Measurements from ENCODE around the gene RNF169.

Gene RNF169

DNA sequence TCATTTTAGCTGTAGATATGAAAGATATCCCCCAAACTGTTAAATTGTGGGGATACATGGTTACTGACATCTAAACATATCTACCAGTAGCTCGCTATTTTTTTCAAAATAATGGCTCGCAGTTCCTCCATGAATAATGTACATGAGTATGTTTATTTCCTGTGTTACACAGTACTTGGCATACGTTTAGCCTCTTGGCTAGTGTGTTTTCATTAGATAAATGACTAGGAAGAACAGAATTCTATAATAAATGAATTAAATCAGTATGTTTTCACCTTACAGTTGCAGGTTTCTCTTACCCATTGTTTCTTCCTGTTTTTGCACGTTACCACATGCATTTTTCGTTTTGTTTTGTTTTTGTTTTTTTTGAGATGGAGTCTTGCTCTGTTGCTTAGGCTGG lies 21.8 kb downstream of the RNF169 start:
- no peak for FAIRE-seq

DNA sequence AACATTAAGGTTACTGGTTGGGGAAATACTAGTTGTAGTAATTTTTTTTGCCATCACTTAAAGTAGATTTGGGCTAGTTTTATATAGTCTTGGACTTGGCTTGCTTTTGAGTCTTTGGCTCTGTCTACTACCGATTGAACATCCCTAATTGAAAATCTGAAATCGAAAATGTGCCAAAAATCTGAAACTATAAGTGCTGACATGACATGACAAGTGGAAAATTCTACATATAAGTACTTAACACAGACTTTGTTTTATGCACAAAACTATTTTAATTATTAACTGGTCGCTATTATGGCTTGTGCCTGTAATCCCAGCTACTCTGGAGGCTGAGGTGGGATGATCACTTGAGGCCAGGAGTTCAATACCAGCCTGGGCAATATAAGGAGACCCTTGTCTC lies 22.5 kb downstream of the RNF169 start:
- FAIRE-seq, result no peak

DNA sequence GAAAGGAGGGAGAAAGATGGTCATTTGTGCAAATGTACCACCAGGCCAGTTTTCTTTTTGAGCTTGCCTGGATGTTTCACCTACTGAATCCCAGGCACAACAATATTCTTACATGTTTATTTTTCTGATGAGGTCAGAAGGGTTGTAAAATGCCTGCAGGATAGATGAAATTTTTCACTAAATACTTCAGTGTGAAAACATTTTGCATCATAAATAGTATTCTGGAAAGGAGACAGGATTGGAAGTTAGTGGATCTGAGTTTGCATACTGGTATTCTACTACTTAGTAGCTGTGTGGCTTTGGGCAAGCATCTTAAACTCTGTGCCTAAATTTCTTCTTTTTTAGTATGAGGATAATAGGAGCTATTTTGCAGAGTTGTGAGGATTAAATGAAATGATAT lies 24.8 kb downstream of the RNF169 start:
- FAIRE-seq, result no peak

DNA sequence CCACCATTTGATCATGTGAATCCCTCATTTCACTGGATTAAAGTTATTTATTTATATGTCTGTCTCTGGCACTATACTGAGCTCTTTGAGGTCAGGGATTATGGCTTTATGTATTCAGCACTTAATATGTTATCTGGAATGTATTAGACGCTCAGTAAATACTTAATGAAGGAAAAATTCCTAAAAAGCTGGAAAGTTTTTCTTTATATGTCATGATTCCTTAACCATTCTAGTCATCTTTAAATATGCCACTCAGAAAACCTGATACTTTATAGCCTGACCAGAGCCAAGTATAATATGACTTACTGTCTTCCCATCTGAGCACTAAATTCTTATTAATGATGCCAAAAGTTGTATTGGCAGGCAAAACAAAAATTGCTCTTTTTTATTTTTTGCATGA lies 27.1 kb downstream of the RNF169 start:
- no peak for FAIRE-seq

DNA sequence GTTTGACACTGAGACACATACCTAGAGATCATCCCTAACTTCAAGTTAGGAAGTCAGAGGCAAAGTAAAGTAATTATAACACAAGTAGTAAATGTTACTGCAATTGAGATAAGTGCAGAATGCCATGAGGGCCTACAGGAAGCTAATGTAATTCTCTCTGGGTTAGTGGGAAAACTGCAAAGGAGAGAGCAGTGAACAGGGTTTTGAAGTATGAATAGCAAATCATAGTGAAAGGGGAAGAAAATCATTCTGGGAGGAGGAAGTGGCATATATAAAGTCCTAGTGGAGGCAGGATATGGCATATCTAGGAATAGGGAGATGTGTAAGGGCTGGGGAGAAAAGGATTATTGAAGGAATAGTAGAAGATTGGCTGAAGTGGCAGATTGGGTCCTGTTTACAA lies 27.9 kb downstream of the RNF169 start:
- FAIRE-seq, result no peak

DNA sequence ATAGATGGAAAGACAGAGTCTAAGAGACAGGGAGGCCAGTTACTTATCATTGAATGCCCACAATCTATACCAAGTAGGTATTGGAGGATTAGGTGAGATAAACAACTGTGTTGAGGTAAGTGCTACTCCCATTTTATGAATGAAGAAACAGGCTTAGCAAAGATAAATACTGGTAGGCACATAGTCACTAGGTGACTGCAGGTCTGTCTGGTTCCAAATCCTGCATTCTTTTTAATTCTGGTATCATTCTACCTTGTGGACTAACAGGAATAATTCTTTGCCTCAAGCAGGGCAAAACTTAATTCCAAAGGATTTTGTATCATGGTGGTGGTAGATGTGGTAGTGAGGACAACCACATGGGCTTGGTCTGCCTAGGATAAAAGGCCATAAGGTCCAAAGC lies 28.4 kb downstream of the RNF169 start:
- FAIRE-seq, result no peak

DNA sequence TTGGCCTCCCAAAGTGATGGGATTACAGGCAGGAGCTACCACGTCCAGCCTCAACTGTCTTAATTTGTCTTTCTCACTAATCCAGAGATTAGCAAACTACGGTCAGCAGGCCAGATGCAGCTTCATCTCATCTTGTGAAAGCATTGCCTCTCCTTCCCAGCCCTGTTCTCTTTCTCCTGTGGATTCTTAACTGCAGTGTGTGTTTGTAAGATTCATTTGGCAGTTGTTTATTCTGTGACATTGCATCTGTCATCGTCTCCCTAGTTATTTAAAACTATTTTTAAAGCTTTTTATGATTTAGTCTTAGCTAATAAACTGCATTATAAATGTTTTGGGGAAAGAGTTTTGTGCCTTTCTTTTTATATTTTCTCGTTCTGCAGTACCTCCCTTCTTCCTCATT lies 29.2 kb downstream of the RNF169 start:
- FAIRE-seq, result no peak

DNA sequence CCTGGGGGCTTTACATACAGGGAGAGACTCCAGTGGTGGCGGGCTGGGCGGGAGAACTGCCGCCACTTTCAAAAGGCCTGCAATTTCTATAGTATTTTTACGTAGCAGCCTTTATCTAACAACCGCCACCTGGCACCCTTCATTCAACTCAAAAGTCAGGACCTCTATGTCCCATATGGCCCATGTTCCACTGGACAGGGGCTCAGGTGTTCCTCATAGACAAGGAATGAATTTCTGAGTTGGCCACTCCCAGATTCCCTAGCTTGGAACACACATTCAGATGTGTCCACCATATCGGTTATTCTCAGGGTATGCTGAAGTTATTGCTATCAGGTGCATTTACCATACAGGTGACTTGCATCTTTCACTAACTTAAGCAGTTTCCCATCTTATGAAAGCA lies 29.9 kb downstream of the RNF169 start:
- FAIRE-seq, result no peak

DNA sequence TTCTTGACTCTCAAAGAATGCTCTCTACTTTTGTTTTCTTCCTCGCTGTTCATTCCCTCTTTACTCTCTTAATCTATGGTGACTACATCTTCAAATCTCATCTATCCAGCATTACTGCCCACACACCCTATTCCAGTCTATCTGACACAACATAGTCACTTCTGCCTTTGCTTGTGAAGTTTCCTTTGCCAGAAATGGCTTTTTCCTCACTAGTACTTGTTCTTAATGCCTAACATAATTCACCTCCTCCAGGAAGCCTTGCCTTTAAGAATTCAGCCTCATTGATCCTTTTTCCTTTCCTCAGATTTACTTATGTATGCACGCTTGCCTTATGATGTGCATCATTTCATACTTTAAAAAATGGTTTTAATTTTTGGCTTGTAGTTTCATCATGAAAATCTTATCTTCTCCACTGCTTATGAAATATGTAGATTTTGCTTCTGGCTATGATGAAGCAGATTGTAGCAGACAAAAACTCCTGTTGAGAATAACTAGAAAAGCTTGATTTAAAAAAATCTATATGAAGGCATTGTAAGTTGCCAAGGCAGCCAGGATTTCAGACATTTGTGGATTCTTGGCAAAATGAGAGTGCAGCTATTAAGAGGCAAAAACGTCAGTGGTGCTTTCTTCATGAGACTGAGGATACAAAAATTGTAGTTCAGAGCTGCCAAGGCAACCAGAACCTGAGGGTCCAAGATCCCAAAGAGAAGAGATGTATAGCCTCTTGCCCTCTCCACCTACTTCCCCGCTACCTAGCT lies 31.8 kb downstream of the RNF169 start:
- no peak for FAIRE-seq

DNA sequence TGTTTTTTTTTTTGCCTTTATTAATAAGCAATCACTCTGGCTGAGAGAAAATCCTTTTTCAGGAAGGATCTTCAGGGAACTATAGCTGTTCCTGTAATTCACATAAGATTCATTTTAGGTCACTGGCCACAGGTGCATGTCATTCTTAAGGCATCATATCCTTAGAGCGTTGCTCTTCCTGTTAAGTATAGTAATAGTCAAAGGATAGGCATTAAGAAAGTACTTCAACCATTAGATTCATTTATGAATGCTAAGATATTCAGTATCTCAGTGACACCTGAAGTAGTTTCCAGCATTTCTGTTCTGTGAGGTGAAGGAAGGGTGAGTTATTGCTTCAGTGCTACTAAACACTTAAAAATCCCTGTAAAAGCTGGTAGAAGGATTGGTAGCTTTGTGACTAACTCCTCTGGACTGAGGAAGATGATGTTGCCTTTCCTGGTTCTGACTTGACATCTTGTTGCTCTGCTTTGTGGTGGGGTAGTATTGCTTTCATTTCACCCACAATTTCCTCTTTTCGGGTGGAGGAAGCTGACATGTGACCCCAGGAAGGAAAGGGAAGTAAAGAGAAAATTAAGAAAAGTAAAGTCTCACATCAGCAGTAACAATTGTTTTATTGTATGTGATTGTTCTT lies 34.7 kb downstream of the RNF169 start:
- no peak for FAIRE-seq

DNA sequence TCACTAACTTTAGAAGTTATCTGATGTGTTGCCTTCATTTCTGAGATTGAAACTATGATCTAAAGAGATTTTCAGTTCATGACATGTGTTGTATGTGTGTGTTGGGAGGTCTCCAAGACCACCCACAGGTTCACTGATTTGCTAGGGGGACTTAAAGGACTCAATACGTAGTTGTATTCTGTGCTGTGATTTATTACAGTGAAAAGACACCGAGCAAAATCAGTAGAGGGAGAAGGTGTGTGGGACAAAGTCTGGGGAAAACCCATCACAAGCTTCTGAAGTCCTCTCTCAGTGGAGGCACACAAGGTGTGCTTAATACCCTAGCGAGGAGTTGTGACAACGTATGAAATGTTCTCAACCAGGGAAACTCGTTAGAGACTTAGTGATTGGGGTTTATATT lies 35.6 kb downstream of the RNF169 start:
- no peak for FAIRE-seq

DNA sequence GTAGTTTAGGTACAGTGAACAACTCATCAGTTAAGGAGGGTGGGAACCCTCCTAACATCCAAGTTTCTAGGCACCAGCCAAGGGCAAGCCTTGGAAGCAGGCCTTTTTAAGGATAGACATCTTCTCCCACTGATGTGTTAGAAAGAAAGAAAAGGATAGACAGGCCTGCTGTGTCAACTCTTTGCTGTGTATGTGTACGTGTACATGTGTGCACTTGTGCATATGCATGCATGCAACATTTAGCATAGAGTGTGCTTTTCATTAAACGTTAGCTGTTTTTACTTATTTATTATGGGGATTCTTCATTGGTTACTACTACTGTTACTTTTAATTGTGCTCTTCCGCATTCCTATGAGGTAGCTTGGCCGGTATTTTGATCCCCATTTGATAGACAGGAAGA lies 36.1 kb downstream of the RNF169 start:
- FAIRE-seq, result no peak

DNA sequence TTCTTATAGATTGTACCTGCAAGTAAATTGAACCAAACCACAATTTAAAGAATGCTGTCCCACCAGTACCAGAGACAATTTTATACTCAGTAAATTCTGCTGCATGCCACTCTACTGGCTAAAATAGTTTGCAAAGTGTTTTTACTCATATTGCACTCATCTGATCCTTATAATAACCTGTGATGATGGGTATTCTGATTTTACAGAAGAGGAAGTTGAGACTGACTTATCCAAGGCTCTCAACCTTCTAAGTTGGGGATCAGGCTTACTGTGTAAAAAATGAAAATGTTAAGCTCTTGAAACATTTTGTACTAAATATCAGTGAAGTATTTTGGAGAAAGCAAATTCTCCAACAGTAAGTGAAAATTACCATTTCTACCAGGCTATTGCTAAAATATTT lies 37.9 kb downstream of the RNF169 start:
- no peak for FAIRE-seq

DNA sequence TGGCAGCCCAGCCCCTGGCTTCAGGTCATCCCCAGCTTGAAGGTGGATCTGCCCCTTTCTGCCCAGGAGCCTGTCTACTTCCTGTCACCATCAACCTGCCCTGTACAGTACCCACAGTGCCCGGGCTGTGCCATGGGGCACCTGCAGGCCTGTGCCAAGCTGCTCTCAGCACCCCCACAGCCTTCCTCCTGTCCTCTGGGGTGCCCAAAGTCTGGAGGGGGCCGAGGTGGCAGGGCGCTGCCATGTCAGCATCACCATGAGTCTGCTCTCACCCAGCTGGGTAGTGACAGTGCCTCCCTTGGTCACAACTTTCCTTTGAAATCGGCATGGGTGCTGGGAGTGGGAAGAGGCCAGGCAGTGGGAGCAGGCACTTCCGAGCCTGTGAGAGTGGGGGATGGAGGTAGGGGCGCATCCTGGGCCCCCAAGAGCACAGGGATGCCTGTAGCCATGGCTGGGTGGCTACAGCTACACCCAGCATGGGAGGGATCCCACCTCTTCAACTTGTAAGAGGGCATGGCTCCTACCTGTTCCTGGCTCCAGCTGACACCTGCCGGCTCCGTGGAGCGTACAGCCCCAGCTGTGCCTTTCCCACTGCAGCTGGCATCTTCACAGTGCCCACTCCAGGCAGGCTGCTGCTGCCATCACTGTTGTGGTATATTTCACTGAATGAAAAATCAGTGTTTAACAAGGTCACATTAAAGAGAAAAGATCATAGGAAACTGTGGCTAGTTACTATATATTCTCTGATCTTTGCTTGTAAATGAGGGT lies 42.9 kb downstream of the RNF169 start:
- no peak for FAIRE-seq

DNA sequence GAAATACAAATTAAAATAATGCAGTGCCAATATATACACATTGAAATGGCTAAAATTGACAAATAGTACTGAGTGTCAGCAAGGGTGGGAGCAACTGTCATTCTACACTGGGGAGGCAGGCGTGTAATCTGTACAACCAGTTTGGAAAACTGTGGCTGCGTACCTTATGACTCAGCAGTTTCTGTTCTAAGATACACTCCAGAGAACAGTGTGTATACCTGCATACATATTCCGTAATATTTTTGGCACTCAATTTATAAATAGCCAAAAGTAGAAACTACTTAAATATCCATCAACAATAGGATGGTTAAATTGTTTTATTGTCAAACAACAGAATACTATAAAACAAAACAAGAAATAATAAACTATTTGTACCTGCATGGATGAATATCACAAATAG lies 57.6 kb downstream of the RNF169 start:
- FAIRE-seq, result no peak

DNA sequence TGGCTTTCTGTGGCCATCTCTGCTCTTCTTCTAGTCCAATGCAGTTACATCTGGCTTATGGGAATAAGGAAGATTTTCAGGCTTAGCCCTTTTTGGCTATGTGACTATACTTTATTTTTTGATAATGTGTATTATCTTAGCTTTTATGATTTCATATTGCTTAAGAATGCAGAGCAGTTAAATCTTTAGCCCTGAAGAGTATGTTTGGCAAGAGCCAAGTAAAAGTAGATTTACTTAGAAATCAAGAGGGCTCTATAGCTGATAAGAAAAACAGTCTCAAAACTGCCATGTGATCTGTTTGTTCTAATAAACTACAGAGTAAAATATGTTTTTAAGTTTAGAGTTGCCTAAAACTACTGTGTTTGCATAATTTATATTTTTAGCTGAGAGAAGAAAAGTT lies 61.2 kb downstream of the RNF169 start:
- FAIRE-seq, result no peak

DNA sequence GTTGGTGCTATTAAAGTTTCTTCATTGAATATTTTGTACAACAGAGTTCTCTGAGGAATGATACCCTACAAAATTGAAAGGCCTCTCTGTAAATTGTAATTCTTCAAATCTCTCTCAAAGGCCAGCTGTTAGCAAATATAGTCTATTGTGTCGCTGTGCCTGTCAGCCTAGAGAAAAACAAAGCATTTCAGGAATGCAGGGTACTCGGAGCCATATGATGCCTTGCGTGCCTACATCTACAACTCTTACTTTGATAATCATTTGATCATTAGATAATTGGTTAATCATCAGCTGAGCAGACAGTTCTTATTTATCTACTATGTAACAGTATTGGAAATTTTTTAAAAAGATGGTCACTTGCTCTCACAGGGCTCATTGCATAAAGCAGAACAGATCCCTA lies 67.3 kb downstream of the RNF169 start:
- FAIRE-seq, result no peak

DNA sequence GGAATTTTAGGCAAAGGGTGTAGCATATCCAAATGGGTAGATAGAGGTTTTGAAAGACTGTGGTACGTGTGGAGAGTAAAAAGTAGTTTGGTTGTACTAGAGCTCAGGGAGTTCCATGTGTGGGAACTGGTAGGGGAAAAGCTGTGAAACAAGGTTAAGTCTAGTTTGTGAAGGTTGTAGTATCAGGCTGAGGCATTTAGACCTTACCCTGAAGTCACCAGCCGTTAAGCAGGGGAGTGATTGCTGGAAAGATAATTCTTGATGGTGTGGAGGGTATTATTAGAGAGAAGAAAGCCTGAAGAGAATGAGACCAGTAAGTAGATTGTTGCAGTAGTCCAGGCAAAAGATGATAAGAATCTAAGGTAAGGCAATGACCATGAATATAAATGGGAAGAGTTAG lies 68.0 kb downstream of the RNF169 start:
- no peak for FAIRE-seq

DNA sequence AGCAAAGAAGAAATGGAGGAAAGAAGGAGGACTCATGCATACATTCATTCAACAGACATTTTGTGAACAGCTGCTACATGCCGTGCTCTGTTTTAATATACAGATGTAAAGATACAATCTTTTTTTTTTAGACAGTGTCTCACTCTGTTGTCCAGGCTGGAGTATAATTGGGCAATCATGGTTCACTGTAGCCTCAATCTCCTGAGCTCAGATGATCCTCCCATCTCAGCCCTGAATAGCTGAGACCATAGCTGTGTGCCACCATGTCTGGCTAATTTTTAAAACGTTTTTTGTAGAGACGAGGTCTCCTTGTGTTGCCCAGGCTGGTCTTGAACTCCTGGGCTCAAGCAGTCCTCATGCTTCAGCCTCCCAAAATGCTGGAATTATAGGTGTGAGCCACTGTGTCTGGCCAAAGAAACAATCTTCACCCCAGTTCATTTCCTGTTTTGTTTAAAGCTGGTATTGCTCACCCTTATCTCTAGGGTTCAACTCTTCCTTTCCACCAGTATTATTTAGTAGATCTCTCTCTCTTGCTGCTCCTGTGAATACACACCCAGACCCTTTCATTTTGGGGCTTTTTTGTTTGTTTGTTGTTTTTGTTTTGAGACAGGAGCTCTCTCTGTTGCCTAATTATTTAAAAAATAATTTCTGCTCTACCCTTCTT lies 69.8 kb downstream of the RNF169 start:
- no peak for FAIRE-seq

DNA sequence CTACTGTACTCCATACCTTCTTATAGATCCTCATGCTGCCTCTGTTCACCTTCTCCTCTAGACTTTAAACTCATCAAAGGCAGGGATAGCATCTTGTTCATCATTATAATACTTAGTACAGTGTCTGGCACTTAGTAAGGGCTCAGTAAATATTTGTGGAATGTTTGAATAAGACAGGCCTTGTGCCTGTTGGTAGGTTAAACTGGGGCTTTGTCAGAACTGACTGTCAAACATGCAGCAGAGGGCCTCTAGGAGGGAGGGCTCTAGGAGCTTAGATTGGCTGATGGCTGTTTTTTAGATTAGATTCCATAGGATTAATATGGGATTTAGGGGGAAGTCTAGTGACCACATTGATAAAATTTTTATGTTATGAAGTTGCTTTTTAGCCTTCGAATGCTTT lies 70.8 kb downstream of the RNF169 start:
- FAIRE-seq, result no peak

DNA sequence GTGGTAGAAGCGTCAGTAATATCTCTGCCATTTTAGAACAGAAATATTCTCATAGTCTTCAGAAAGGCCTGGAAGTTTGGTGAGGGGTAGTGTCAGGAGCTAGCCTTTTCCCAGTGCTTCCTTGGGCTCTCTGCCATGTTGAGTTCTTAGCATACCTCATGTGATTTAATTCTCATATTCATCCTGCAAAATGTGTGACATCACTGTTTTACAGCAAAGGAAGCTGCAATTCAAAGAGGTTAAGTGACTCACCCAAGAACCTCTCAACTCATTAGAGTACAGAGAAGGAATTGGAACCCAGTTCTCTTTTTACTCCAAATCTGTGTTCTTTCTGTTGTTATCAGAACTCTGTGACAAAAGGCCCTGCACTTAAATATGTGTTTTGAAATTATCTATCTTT lies 72.1 kb downstream of the RNF169 start:
- FAIRE-seq, result no peak

DNA sequence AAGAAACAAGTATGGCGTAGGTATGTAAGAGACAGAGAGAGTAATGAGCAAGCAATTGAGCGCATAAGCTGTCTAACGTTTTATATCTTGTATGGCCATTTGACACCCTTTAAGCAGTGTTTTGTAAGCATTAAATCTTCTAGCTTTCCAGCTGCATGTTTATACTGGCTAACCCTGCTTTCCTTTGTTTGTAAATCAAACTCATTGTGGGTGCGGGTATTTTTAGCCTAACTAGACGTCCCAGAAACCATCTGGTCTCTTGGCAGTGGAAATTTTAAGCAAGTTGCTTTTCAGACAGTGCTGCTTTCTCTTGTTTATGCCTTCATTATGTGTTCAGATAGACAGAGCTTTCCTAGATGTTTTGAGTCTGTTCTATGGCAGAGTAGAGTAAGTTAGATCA lies 73.5 kb downstream of the RNF169 start:
- no peak for FAIRE-seq

DNA sequence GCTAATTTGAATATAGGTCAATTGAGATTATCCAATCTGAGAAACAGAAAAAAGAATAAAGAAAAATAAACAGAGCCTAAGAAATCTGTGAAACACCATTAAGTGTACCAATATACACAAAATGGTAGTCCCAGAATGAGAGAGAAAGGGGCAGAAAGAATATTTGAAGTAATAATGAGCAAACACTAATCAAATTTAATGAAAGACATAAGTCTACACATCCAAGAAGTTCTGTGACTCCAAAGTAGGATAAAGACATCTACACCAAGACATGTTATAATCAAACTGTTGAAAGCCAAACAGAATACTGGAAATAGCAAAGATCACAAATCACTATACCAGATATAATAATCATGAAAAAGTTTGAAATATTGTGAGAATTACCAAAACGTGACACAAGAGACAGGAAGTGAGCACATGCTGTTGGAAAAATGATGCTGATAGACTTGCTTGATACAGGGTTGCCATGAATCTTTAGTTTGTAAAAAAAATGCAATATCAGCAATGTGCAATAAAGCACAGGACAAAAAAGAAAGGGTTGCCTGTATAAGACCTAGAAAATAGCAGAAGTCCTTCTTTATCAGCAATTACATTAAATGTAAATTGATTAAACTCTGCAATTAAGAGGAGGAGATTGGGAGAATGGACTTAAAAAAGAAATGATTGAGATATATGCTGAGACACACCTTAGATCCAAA lies 75.8 kb downstream of the RNF169 start:
- no peak for FAIRE-seq
